ENCODE results near the gene SNX17. TPM values are rescaled to one million over a fixed set of nuclear protein-coding genes. Genes with fewer than 3 reads are reported as not detected.

Gene SNX17
- total and polyA plus RNA-seq, 2 donors (not counting 3 experiments of a cell fraction or from before 2014, with no cell fraction given): 103 to 130 TPM

- H3K27me3 ChIP-seq (ENCODE audit: control insufficient read depth in 2 of 2, insufficient read depth in 2 of 2, low read length in 2 of 2): no peaks in the 10 kb centered on the region
- no peaks in the 10 kb centered on the region for H3K9me1 ChIP-seq (replicated peaks; ENCODE audit: control insufficient read depth, extremely low read depth, insufficient read depth, low read length)
- no peak overlapping the region for H3K4me2 ChIP-seq (ENCODE audit: insufficient read depth, low read length)
- DNase-seq (ENCODE audit: low read depth, low spot score): no peak
- POLR2A ChIA-PET: no interaction called here
- no TSS peak for BruUV-seq (replicated peaks)
- peaks cover 17 to 34% of the 10 kb centered on the region in 2 experiments for H3K36me3 ChIP-seq (ENCODE audit: control insufficient read depth in 2 of 2, extremely low read depth in 1 of 2, insufficient read depth in 2 of 2, low read length in 2 of 2)
- no peak for TF ChIP-seq MAX (IDR thresholded peaks at IDR 0.05; ENCODE audit: insufficient read depth, insufficient read length)
- no peak for TF ChIP-seq MYC (IDR thresholded peaks at IDR 0.05; ENCODE audit: low read depth, low read length)
- no peak for TF ChIP-seq POLR2A (IDR thresholded peaks at IDR 0.05; ENCODE audit: low read depth, low read length)
- TF ChIP-seq FOS (IDR thresholded peaks at IDR 0.05; ENCODE audit: borderline replicate concordance, insufficient read depth, low read length): no peak
- no peak for TF ChIP-seq JUN (IDR thresholded peaks at IDR 0.05; ENCODE audit: borderline replicate concordance, insufficient read depth, insufficient read length, low read depth)
- no peak for TF ChIP-seq POLR2AphosphoS5 (IDR thresholded peaks at IDR 0.05; ENCODE audit: insufficient read depth, low read depth, low read length)
- TF ChIP-seq EZH2 (IDR thresholded peaks at IDR 0.05; ENCODE audit: borderline replicate concordance, low read depth, low read length, severe bottlenecking): no peak
- TF ChIP-seq CTCF (IDR thresholded peaks at IDR 0.05; ENCODE audit: extremely low read depth in 1 of 2, insufficient read depth in 1 of 2, low read depth in 1 of 2, low read length in 2 of 2): no peak
- no peak for TF ChIP-seq GATA2 (IDR thresholded peaks at IDR 0.05; ENCODE audit: insufficient read depth, insufficient read length, low read depth, low read length)
- no peak for FAIRE-seq
- H4K20me1 ChIP-seq (replicated peaks; ENCODE audit: control insufficient read depth, extremely low read depth, insufficient read depth, low read length): no peaks in the 10 kb centered on the region
- intact Hi-C loops (cut with micrococcal nuclease): no loop called here
- H3K4me1 ChIP-seq (ENCODE audit: control insufficient read depth, extremely low read depth, insufficient read depth, low read length): no peaks in the 10 kb centered on the region
- H3K9ac ChIP-seq (replicated peaks; ENCODE audit: extremely low read depth, insufficient read depth, low read length): no peak overlapping the region
- H2AFZ ChIP-seq (ENCODE audit: low read depth, low read length): no peak overlapping the region
- no peak overlapping the region for H3K27ac ChIP-seq (ENCODE audit: insufficient read depth, low read depth, low read length)
- no peaks in the 10 kb centered on the region for H3K79me2 ChIP-seq (ENCODE audit: control insufficient read depth, insufficient read depth, low read length)
- dilution Hi-C loops (cut with MboI; ENCODE audit: extremely low pct_ligation_motif_present, low sequenced_read_pairs): no loop called here
- CTCF ChIA-PET: no interaction called here
- no peaks in the 10 kb centered on the region for H3K9me3 ChIP-seq (replicated peaks; ENCODE audit: control insufficient read depth, insufficient read depth, low read length)
- H3K4me3 ChIP-seq (replicated peaks in 1 of 3; ENCODE audit: insufficient read depth in 1 of 3, low read depth in 1 of 3, low read length in 3 of 3): no peak overlapping the region
Observed at GRCh38 chr2:27336173-27336572, 34.2 kb upstream of the SNX17 start.
